Chondrocyte (in vitro differentiated cells): ENCODE results near the gene CARF. TPM values are rescaled to one million over a fixed set of nuclear protein-coding genes. Genes with fewer than 3 reads are reported as not detected.

Experiments
- DNase-seq: peaks from one replicate; pipeline ENCODE4 v3.0.0; 2021; ENCODE audit warnings: mixed read lengths, low spot score
- H3K27ac Mint-ChIP-seq: one replicate; pipeline ENCODE4 v1.8.0; 2021; ENCODE audit warnings: mild to moderate bottlenecking, moderate library complexity, mixed read lengths; ENCODE audit not compliant: unreplicated experiment
- H3K27me3 Mint-ChIP-seq: 2 replicates; pipeline ENCODE4 v1.8.0; 2021; ENCODE audit warnings: low read depth, mixed read lengths
- H3K36me3 Mint-ChIP-seq: 2 replicates; pipeline ENCODE4 v1.8.0; 2021; ENCODE audit warnings: low read depth, mixed read lengths
- H3K4me1 Mint-ChIP-seq: 2 replicates; pipeline ENCODE4 v1.8.0; 2021; ENCODE audit warnings: low read depth, mild to moderate bottlenecking, mixed read lengths
- H3K4me3 Mint-ChIP-seq: one replicate; pipeline ENCODE4 v1.8.0; 2021; ENCODE audit warnings: mild to moderate bottlenecking, moderate library complexity, mixed read lengths; ENCODE audit not compliant: unreplicated experiment
- H3K9me3 Mint-ChIP-seq: 2 replicates; pipeline ENCODE4 v1.8.0; 2021; ENCODE audit warnings: low read depth, mixed read lengths
- total RNA-seq: library from RNA; stranded (reverse); gene quantifications from 3 replicates; pipeline ENCODE4 v1.2.1, GENCODE V29; 2021
- TF ChIP-seq, protein P1 (sequence below): fragments of 200-600 bp; sonication (generic); IDR thresholded peaks from 2 replicates; pipeline ENCODE4 v1.5.0; 2021; ENCODE audit warnings: antibody characterized with exemption, mild to moderate bottlenecking, moderate library complexity

CARF gene
- total RNA-seq, 1 donor from 2014 or later: 8.4 TPM

DNA sequence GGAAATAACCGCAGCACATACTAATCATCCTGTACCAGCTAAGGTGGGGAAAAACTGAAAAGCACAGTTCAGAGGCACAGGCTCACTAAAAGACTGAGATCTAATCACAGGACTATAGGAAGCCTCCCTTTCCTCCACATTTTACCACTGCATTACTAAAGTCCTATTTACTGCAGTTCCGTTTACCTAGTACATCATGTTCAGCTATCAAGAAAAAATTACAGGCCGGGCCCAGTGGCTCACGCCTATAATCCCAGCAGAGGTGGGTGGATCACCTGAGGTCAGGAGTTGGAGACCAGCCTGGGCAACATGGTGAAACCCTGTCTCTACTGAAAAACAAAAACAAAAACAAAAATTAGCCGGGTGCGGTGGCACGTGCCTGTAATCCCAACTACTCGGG, 91.6 kb downstream of the CARF start:
- peaks cover 4% of the 10 kb centered on the region for H3K4me1 Mint-ChIP-seq
- no peaks in the 10 kb centered on the region for H3K9me3 Mint-ChIP-seq
- H3K27me3 Mint-ChIP-seq: no peaks in the 10 kb centered on the region
- H3K4me3 Mint-ChIP-seq: no peak overlapping the region
- TF ChIP-seq, protein P1, sequence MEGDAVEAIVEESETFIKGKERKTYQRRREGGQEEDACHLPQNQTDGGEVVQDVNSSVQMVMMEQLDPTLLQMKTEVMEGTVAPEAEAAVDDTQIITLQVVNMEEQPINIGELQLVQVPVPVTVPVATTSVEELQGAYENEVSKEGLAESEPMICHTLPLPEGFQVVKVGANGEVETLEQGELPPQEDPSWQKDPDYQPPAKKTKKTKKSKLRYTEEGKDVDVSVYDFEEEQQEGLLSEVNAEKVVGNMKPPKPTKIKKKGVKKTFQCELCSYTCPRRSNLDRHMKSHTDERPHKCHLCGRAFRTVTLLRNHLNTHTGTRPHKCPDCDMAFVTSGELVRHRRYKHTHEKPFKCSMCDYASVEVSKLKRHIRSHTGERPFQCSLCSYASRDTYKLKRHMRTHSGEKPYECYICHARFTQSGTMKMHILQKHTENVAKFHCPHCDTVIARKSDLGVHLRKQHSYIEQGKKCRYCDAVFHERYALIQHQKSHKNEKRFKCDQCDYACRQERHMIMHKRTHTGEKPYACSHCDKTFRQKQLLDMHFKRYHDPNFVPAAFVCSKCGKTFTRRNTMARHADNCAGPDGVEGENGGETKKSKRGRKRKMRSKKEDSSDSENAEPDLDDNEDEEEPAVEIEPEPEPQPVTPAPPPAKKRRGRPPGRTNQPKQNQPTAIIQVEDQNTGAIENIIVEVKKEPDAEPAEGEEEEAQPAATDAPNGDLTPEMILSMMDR: no peak
- DNase-seq: no peak
- H3K36me3 Mint-ChIP-seq: no peaks in the 10 kb centered on the region
- H3K27ac Mint-ChIP-seq: no peak overlapping the region

DNA sequence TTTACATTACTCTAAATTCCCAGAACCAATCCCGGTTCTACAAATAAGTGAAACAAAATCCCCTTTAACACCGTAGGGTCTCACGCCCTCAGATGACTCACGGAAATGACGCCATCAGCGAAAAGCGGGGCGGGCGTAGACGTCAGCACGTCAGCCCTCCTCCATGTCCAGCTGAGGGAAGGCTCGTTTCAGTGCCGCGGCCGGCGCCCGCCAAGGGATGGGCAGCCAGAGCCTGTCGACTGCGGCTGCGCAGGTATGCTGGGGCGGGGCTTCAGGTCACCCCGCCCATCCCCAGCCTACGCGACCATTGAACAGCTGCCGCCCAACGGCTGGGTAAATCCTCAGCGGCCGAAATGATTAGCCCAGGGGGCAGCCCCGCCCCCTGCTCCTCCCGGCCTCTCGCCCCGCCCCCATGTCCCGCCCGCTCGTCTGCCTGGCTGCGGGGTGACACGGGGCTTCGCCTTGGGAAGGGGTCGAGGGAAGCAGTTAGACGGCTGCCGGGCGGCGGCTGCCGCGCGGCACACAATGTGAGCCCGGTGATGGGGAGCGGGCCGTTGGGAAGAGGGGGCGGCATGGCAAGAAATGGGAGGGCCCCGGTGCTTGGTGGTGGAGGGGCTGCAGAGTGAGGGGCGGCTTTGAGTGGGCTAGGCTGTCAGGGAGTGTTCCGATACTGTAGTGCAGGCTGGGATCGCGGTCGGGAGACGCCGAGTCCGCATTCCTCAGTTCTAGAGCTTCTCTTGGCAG, 102.6 kb downstream of the CARF start, which contains the start of gene NBEAL1:
Gene NBEAL1 (plus strand): TSS at position 420 of the 744 bp plus-strand sequence. CDS start 1,510 bp downstream, outside the sequence.
- Mint-ChIP-seq H3K4me3 (peak within 1 kb of the TSS; percentile 96), H3K4me1 (peaks cover 40% of the 10 kb centered on the region)

DNA sequence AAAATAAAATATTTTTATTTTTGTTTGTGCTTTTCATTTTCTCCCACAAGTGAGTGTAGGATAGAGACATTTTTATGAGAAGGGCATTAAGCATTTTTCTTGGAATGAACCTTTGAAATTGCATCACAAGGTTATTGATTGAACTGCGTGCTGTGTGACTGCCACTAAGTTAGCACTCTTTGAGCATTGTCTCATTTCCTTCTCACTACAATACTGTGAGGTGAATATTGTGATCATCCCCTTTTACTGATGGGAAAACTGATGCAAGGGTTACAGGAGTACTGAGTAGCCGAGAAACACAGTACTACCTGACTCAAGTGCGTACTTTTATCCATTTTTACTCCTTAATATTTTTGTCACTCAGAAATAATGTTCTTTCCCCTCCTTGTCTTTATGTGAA, 104.6 kb downstream of the CARF start:
- Mint-ChIP-seq H3K27ac (peak overlapping the region; percentile 63), H3K4me3 (peak overlapping the region; percentile 71), H3K36me3 (peaks cover 2% of the 10 kb centered on the region), H3K4me1 (peaks cover 50% of the 10 kb centered on the region), H3K27me3 (no peaks in the 10 kb centered on the region), H3K9me3 (no peaks in the 10 kb centered on the region)
- TF ChIP-seq, protein P1: no peak
- no peak for DNase-seq

More for the DNA sequence above, 102.6 kb downstream of the CARF start, which contains the start of gene NBEAL1:
- peak within 1 kb of the TSS; percentile 96 for H3K27ac Mint-ChIP-seq
- TF ChIP-seq, protein P1: no peak
- H3K9me3 Mint-ChIP-seq: no peaks in the 10 kb centered on the region
- H3K27me3 Mint-ChIP-seq: no peaks in the 10 kb centered on the region
- peak; percentile 98 for DNase-seq
- H3K36me3 Mint-ChIP-seq: peaks cover 2% of the 10 kb centered on the region

DNA sequence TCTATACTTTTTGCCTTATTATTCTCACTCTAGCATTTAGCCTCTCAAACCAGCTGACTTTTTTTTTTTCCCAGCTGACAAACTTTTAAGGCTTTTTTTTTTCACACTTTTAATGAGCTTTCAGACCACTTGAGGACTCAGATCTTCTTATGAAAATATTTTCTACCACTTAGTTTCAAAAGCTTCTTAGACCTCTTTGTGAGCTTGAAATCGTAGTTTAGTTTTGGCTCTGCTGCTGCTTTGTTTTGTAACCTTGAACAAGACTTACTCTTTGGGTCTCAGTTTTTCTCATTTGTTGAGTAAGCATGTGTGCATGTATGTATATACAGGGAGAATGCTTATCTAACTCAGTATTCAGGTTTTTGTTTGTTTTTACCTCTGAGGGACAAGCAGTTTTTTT, 106.1 kb downstream of the CARF start:
- TF ChIP-seq, protein P1: no peak
- H3K27me3 Mint-ChIP-seq: no peaks in the 10 kb centered on the region
- peak overlapping the region; percentile 65 for H3K4me3 Mint-ChIP-seq
- H3K27ac Mint-ChIP-seq: peak overlapping the region; percentile 38
- H3K36me3 Mint-ChIP-seq: peaks cover 2% of the 10 kb centered on the region
- H3K4me1 Mint-ChIP-seq: peaks cover 64% of the 10 kb centered on the region
- no peaks in the 10 kb centered on the region for H3K9me3 Mint-ChIP-seq
- no peak for DNase-seq

DNA sequence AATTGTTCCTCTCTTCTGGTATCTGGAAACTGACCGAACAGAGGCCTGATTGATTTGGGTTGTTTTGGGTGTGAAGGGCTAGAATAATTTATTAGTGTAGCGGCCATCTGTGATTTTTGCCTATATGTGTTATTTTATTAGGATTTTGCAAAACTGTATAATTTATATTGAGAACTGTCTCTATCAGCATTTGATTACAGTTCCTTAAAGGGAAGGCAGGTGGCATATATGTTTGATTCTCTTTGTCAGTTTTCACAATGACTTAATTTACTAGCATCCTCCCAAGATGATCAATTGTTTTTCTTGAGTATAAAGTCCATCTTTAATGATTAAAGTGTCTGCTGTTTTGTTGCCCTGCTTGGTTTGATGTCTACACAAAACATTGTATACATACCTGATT, 107.1 kb downstream of the CARF start:
- DNase-seq: no peak
- no peaks in the 10 kb centered on the region for H3K9me3 Mint-ChIP-seq
- TF ChIP-seq, protein P1: peak; percentile 57
- H3K27me3 Mint-ChIP-seq: no peaks in the 10 kb centered on the region
- H3K4me1 Mint-ChIP-seq: peaks cover 64% of the 10 kb centered on the region
- peak overlapping the region; percentile 77 for H3K27ac Mint-ChIP-seq
- peak overlapping the region; percentile 65 for H3K4me3 Mint-ChIP-seq
- H3K36me3 Mint-ChIP-seq: peaks cover 8% of the 10 kb centered on the region
